Measurements from ENCODE around the gene ETNK1. TPM values are rescaled to one million over a fixed set of nuclear protein-coding genes. Genes with fewer than 3 reads are reported as not detected.
A peak's percentile ranks its signal among the peaks of the same experiment; 100 is the strongest.

The ETNK1 gene
- total RNA-seq, 1 experiment from 2014 or later = 28.4 TPM

DNA sequence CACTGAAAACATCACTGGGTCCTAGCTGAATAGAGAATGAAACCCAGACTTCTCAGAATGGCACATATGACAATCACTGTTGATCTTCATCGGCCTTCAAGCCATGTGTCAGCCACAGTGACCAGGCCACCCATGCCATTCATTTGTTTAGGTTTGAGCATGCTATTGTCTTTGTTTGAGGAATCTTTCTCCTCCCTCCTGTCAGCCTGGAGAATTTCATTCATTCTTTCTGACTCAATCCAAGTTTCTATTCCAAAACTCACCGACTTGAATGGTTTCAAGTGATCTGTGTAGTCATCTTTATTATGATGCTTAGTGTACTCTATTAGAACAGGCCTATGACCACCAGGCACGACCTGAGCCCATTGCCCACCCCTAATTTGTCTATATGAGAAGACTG is 106.3 kb downstream of the ETNK1 start:
- no peak for DNase-seq (ENCODE audit: low read depth)

- DNase-seq (ENCODE audit: low read depth) = peak; percentile 22
These were observed 108.8 kb downstream of the ETNK1 start for GRCh38 chr12:22733756-22734155.

DNA sequence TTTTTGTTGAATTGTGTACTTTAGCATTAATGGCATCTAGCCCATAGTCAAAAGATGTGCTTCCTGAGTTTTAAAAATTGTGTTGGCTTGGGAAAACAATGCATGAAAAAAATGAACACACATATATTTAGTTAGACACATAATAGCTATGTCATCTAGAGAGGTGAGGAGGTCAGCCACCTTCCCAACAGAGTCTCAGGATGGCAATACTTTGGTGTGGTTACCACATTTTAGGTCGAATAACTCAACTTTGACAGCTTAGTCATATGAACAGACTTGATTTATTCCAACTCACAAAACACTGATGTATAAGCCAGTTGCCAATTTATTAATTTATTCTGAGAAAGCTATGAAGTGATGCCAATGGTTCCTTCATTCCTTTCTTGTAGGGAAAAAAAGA is 114.0 kb downstream of the ETNK1 start:
- peak; percentile 17 for DNase-seq (ENCODE audit: low read depth)

Small RNA genes lying within 50 kb of the gene (small RNA-seq; reads per million reads assigned to genes)
- not detected for gene RPS27P22

Other genes with a start within 250 kb of the ETNK1 start
- gene C2CD5, start 80.6 kb upstream of the ETNK1 start, total RNA-seq (2014; rRNA removed; shearing (Covaris generic)) = 17.3 and 36.5 TPM in 2 replicates

Measured in HT1080 (cell line).